DOHH2 (cell line): ENCODE results near the gene SPATA12.

Experiments used
- H3F3A ChIP-seq: fragments of 200-600 bp; sonication (generic), shearing (Covaris generic); 2 replicates; pipeline ENCODE4 v1.6.0; 2016; ENCODE audit warnings: antibody characterized with exemption, mild to moderate bottlenecking; ENCODE audit not compliant: control insufficient read depth, insufficient read depth
- H3K27ac ChIP-seq: fragments of 200-600 bp; sonication (generic); 2 replicates; pipeline ENCODE4 v1.5.1; 2014; ENCODE audit warnings: low read depth, mild to moderate bottlenecking, low read length, moderate library complexity
- H3K27me3 ChIP-seq: fragments of 200-600 bp; sonication (generic); 2 replicates; pipeline ENCODE4 v1.6.1; 2014; ENCODE audit warnings: mild to moderate bottlenecking, low read length, mixed read lengths; ENCODE audit not compliant: control insufficient read depth
- H3K36me3 ChIP-seq: fragments of 200-600 bp; sonication (generic); 2 replicates; pipeline ENCODE4 v1.6.1; 2014; ENCODE audit warnings: mild to moderate bottlenecking, low read length, moderate library complexity, mixed read lengths; ENCODE audit not compliant: control insufficient read depth
- H3K4me1 ChIP-seq: fragments of 200-600 bp; sonication (generic); 2 replicates; pipeline ENCODE4 v1.6.1; 2014; ENCODE audit warnings: mild to moderate bottlenecking, low read length, mixed read lengths; ENCODE audit not compliant: control insufficient read depth
- H3K4me2 ChIP-seq: fragments of 200-600 bp; sonication (generic); 2 replicates; pipeline ENCODE4 v1.6.0; 2014; ENCODE audit warnings: mild to moderate bottlenecking, low read length, moderate library complexity
- H3K4me3 ChIP-seq: fragments of 200-600 bp; sonication (generic); 2 replicates; pipeline ENCODE4 v1.5.1; 2014; ENCODE audit warnings: mild to moderate bottlenecking, low read length, mixed read lengths
- H3K79me2 ChIP-seq: fragments of 200-600 bp; sonication (generic); 2 replicates; pipeline ENCODE4 v1.6.1; 2014; ENCODE audit warnings: mild to moderate bottlenecking, low read length, mixed read lengths; ENCODE audit not compliant: control insufficient read depth
- H3K9me2 ChIP-seq: fragments of 200-600 bp; sonication (generic); replicated peaks from 2 replicates; pipeline ENCODE4 v1.6.1; 2014; ENCODE audit warnings: mild to moderate bottlenecking, low read length, mixed read lengths; ENCODE audit not compliant: control insufficient read depth
- H3K9me3 ChIP-seq: fragments of 200-600 bp; sonication (generic); 2 replicates; pipeline ENCODE4 v1.6.1; 2014; ENCODE audit warnings: antibody characterized with exemption, low read length, mixed read lengths; ENCODE audit not compliant: control insufficient read depth, insufficient read depth
- H4K20me1 ChIP-seq: fragments of 200-600 bp; sonication (generic); 2 replicates; pipeline ENCODE4 v1.6.0; 2014; ENCODE audit warnings: low read depth, mild to moderate bottlenecking, antibody characterized with exemption, low read length, moderate library complexity; ENCODE audit not compliant: control insufficient read depth, insufficient read depth
- CTCF ChIP-seq: fragments of 200-600 bp; sonication (generic); IDR thresholded peaks from one replicate; pipeline ENCODE4 v1.5.1; 2014; ENCODE audit warnings: antibody characterized with exemption, mild to moderate bottlenecking, low read depth, low read length; ENCODE audit not compliant: poor library complexity, severe bottlenecking
- EZH2phosphoT487 ChIP-seq: fragments of 200-600 bp; sonication (generic); IDR thresholded peaks from 2 replicates; pipeline ENCODE4 v1.6.1; 2017; ENCODE audit warnings: borderline replicate concordance, mild to moderate bottlenecking, antibody characterized with exemption, low read length, moderate library complexity, mixed read lengths

The SPATA12 gene

GRCh38 chr3:57061556-57061955 lies 1.1 kb downstream of the SPATA12 start:
- no peaks in the 10 kb centered on the region for H3K79me2 ChIP-seq
- no peaks in the 10 kb centered on the region for H4K20me1 ChIP-seq
- no peak overlapping the region for H3K4me2 ChIP-seq
- no peaks in the 10 kb centered on the region for H3K4me1 ChIP-seq
- no peaks in the 10 kb centered on the region for H3F3A ChIP-seq
- TF ChIP-seq CTCF (no peak), EZH2phosphoT487 (no peak)
- H3K9me3 ChIP-seq = no peaks in the 10 kb centered on the region
- H3K27ac ChIP-seq = no peak overlapping the region
- no peaks in the 10 kb centered on the region for H3K27me3 ChIP-seq
- no peaks in the 10 kb centered on the region for H3K36me3 ChIP-seq
- H3K9me2 ChIP-seq = no peaks in the 10 kb centered on the region
- no peak overlapping the region for H3K4me3 ChIP-seq

GRCh38 chr3:57062101-57062631 lies 1.7 kb downstream of the SPATA12 start:
- Histone ChIP-seq H3K9me2 (no peaks in the 10 kb centered on the region), H3K36me3 (no peaks in the 10 kb centered on the region), H3K4me2 (no peak overlapping the region), H3K27me3 (no peaks in the 10 kb centered on the region), H3K4me3 (no peak overlapping the region), H3K79me2 (no peaks in the 10 kb centered on the region), H4K20me1 (no peaks in the 10 kb centered on the region), H3K27ac (no peak overlapping the region), H3K4me1 (no peaks in the 10 kb centered on the region), H3K9me3 (no peaks in the 10 kb centered on the region), H3F3A (no peaks in the 10 kb centered on the region)
- TF ChIP-seq EZH2phosphoT487 = no peak
- no peak for TF ChIP-seq CTCF

GRCh38 chr3:57063032-57063431 lies 2.6 kb downstream of the SPATA12 start:
- TF ChIP-seq CTCF (no peak), EZH2phosphoT487 (no peak)
- Histone ChIP-seq H3K4me2 (no peak overlapping the region), H3K4me1 (peaks cover 6% of the 10 kb centered on the region), H3K9me3 (no peaks in the 10 kb centered on the region), H3K36me3 (no peaks in the 10 kb centered on the region), H3F3A (peaks cover 2% of the 10 kb centered on the region; the same call in 1 of the 2 replicates), H3K27ac (no peak overlapping the region), H3K4me3 (no peak overlapping the region), H3K27me3 (no peaks in the 10 kb centered on the region), H4K20me1 (no peaks in the 10 kb centered on the region), H3K9me2 (no peaks in the 10 kb centered on the region), H3K79me2 (no peaks in the 10 kb centered on the region)
